ENCODE measurements around the gene TFAP2C.

GRCh38 chr20:56683077-56683865, 54.2 kb downstream of the TFAP2C start:
- TF ChIP-seq CTCF (IDR thresholded peaks at IDR 0.05; ENCODE audit: low read length) (no peak), EZH2 (IDR thresholded peaks at IDR 0.05; ENCODE audit: borderline replicate concordance, low read length) (no peak)

All from OCI-LY1 (cell line).